Measurements from ENCODE around the gene ADGRG3. TPM values are rescaled to one million over a fixed set of nuclear protein-coding genes. Genes with fewer than 3 reads are reported as not detected.
A peak's percentile ranks its signal among the peaks of the same experiment; 100 is the strongest.

ADGRG3 gene
- total RNA-seq, 1 experiment from 2014 or later: not detected

GRCh38 chr16:57624044-57624688 is 43.9 kb upstream of the ADGRG3 start:
- H3K9me3 Mint-ChIP-seq (ENCODE audit: low read depth, unreplicated experiment): no peaks in the 10 kb centered on the region
- BruUV-seq (replicated peaks): no TSS peak

GRCh38 chr16:57624806-57625500 is 43.2 kb upstream of the ADGRG3 start:
- peak overlapping the region; percentile 96 for H3K27ac Mint-ChIP-seq (ENCODE audit: unreplicated experiment)
- no TSS peak for BruUV-seq (replicated peaks)
- H3K36me3 Mint-ChIP-seq (ENCODE audit: insufficient read depth, unreplicated experiment): peaks cover 91% of the 10 kb centered on the region
- intact Hi-C loops (cut with micrococcal nuclease; ENCODE audit: unreplicated experiment): no loop called here
- peaks cover 78% of the 10 kb centered on the region for H3K4me1 Mint-ChIP-seq (ENCODE audit: low read depth, unreplicated experiment)
- TF ChIP-seq CTCF (IDR thresholded peaks at IDR 0.05; ENCODE audit: unreplicated experiment): no peak
- H3K9me3 Mint-ChIP-seq (ENCODE audit: low read depth, unreplicated experiment): no peaks in the 10 kb centered on the region
- peak overlapping the region; percentile 90 for H3K4me3 Mint-ChIP-seq (ENCODE audit: low read depth, unreplicated experiment)
- no peaks in the 10 kb centered on the region for H3K27me3 Mint-ChIP-seq (ENCODE audit: unreplicated experiment)
- CTCF ChIA-PET: interaction anchor here (1.9 to 2.1 kb wide), 2 partner anchors 8 to 34 kb away, joined by 5 to 16 read pairs; no protein-coding TSS in a partner anchor
- no peak for DNase-seq

More at GRCh38 chr16:57624044-57624688, 43.9 kb upstream of the ADGRG3 start:
- H3K4me3 Mint-ChIP-seq (ENCODE audit: low read depth, unreplicated experiment): peak overlapping the region; percentile 90
- no peak for DNase-seq
- no peak for TF ChIP-seq CTCF (IDR thresholded peaks at IDR 0.05; ENCODE audit: unreplicated experiment)
- CTCF ChIA-PET: interaction anchor here (1.3 to 2.1 kb wide), 6 partner anchors 9 to 112 kb away, joined by 5 to 16 read pairs (median 9); partner anchors contain the start of gene KATNB1
- H3K36me3 Mint-ChIP-seq (ENCODE audit: insufficient read depth, unreplicated experiment): peaks cover 91% of the 10 kb centered on the region
- peak overlapping the region; percentile 96 for H3K27ac Mint-ChIP-seq (ENCODE audit: unreplicated experiment)
- intact Hi-C loops (cut with micrococcal nuclease; ENCODE audit: unreplicated experiment): no loop called here
- H3K4me1 Mint-ChIP-seq (ENCODE audit: low read depth, unreplicated experiment): peaks cover 84% of the 10 kb centered on the region
- no peaks in the 10 kb centered on the region for H3K27me3 Mint-ChIP-seq (ENCODE audit: unreplicated experiment)

- Mint-ChIP-seq H3K9me3 (ENCODE audit: low read depth, unreplicated experiment) (no peaks in the 10 kb centered on the region), H3K27me3 (ENCODE audit: unreplicated experiment) (no peaks in the 10 kb centered on the region), H3K27ac (ENCODE audit: unreplicated experiment) (peak overlapping the region; percentile 96), H3K4me3 (ENCODE audit: low read depth, unreplicated experiment) (no peak overlapping the region), H3K4me1 (ENCODE audit: low read depth, unreplicated experiment) (peaks cover 90% of the 10 kb centered on the region), H3K36me3 (ENCODE audit: insufficient read depth, unreplicated experiment) (peaks cover 80% of the 10 kb centered on the region)
- no peak for TF ChIP-seq CTCF (IDR thresholded peaks at IDR 0.05; ENCODE audit: unreplicated experiment)
- intact Hi-C loops (cut with micrococcal nuclease; ENCODE audit: unreplicated experiment): no loop called here
- no TSS peak for BruUV-seq (replicated peaks)
- no peak for DNase-seq
- CTCF ChIA-PET: no interaction called here
Measured at GRCh38 chr16:57626420-57627170, 41.5 kb upstream of the ADGRG3 start.

DNA sequence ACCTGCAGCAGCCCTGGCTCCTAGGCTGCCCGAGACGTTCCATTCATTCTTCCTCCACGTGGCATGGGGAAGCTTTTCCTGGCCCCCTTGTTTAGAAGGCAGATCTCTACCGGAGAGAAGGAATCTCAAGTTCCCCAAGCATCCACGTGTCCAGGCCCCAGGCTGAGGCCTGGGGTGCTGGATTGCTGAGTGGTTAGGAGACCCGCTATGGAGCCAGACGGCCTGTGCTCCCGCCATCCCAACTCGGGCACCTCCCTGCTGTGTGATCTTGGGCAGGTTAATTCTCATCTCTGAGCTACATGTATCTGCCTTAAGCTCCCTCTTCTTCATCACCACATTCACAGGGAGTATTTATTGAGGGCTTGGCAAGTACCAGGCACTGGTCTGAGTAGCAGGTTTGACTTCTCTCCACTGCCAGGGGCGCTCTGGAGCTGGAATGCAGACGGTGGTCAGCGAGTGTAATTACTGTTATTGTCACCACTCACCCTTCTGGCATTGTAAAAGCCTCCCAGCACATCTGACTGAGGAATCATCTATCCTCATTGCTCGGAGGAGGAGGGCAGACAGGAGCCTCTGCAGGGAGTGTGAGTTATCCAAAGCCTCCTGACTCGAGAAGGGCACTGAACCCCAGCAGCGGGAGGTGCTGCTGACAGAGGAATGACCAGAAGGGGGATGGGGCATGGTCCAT is 40.8 kb upstream of the ADGRG3 start:
- peaks cover 83% of the 10 kb centered on the region for H3K4me1 Mint-ChIP-seq (ENCODE audit: low read depth, unreplicated experiment)
- H3K4me3 Mint-ChIP-seq (ENCODE audit: low read depth, unreplicated experiment): no peak overlapping the region
- peak; percentile 36 for DNase-seq
- H3K27ac Mint-ChIP-seq (ENCODE audit: unreplicated experiment): peak overlapping the region; percentile 71
- intact Hi-C loops (cut with micrococcal nuclease; ENCODE audit: unreplicated experiment): no loop called here
- TF ChIP-seq CTCF (IDR thresholded peaks at IDR 0.05; ENCODE audit: unreplicated experiment): no peak
- no peaks in the 10 kb centered on the region for H3K9me3 Mint-ChIP-seq (ENCODE audit: low read depth, unreplicated experiment)
- BruUV-seq (replicated peaks): no TSS peak
- CTCF ChIA-PET: interaction anchor here (1.2 kb wide), 3 partner anchors 21 to 108 kb away, joined by 4 to 10 read pairs (median 7); partner anchors contain the start of gene KATNB1
- H3K27me3 Mint-ChIP-seq (ENCODE audit: unreplicated experiment): no peaks in the 10 kb centered on the region
- peaks cover 72% of the 10 kb centered on the region for H3K36me3 Mint-ChIP-seq (ENCODE audit: insufficient read depth, unreplicated experiment)

Measured in Calu3 (cell line).